T-helper 9 cell (primary cell): ENCODE data around the gene ELMOD2.

Experiments
- DNase-seq: peaks from one replicate; pipeline ENCODE4 v3.0.0-alpha.2; 2020

The ELMOD2 gene

GRCh38 chr4:140584439-140584838, 60.5 kb downstream of the ELMOD2 start:
- no peak for DNase-seq

- DNase-seq: no peak
Measured at GRCh38 chr4:140595065-140595464, 71.1 kb downstream of the ELMOD2 start.

DNA sequence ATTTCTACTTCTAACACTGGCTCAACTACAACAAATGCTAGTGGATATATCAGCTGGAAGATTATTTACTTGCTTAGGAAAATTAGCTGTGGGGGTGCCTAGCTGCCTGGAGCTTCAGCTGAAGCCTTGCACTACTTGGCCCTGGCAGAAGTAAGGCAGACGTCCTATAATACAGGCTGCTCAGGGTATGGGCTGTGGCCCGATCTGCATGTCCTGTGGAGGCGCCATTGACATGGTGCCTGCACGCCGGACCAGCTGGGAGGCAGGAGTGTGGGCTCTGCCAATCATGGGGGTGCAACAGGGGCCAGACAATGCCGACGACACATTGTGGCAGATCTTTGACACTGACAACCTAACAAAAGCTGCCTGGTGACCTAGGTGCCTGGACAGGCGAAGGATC, 76.4 kb downstream of the ELMOD2 start:
- DNase-seq: no peak

GRCh38 chr4:140602714-140603113, 78.7 kb downstream of the ELMOD2 start:
- DNase-seq: no peak

GRCh38 chr4:140603286-140603685, 79.3 kb downstream of the ELMOD2 start:
- DNase-seq: no peak
